Suppressor macrophage treated with lipopolysaccharide for 4 hours (primary cell): Measurements from ENCODE around the gene STX11.
"Not testable (repeated sequence)": the region's sequence is repeated elsewhere in the genome, so short reads cannot be mapped to it uniquely, and the experiment has no call there.

Source experiments
- DNase-seq: peaks from one replicate; pipeline ENCODE4 v3.0.0-alpha.2; 2020

STX11 gene

GRCh38 chr6:144149894-144150709, at the start of gene STX11:
TSS of gene STX11 (plus strand) at chr6:144150517. CDS start at chr6:144186628, 36,111 bp downstream.
- DNase-seq, result peak; percentile 99

GRCh38 chr6:144103026-144103563, 47.2 kb upstream of the STX11 start:
- DNase-seq, result no peak

GRCh38 chr6:144104488-144104887, 45.8 kb upstream of the STX11 start:
- no peak for DNase-seq

GRCh38 chr6:144104898-144105487, 45.3 kb upstream of the STX11 start:
- DNase-seq, result peak; percentile 87

GRCh38 chr6:144106206-144106605, 44.1 kb upstream of the STX11 start:
- DNase-seq, result no peak

GRCh38 chr6:144110210-144110609, 40.1 kb upstream of the STX11 start:
- no peak for DNase-seq

GRCh38 chr6:144113366-144113765, 37.0 kb upstream of the STX11 start:
- no peak for DNase-seq

- no peak for DNase-seq
Measured at GRCh38 chr6:144115219-144115618, 35.1 kb upstream of the STX11 start.

- no peak for DNase-seq
Measured at GRCh38 chr6:144119376-144119775, 30.9 kb upstream of the STX11 start.

GRCh38 chr6:144122861-144123260, 27.5 kb upstream of the STX11 start:
- DNase-seq, result no peak

GRCh38 chr6:144123421-144123820, 26.9 kb upstream of the STX11 start:
- DNase-seq, result peak; percentile 28

- DNase-seq, result peak; percentile 36
Measured at GRCh38 chr6:144123836-144124235, 26.5 kb upstream of the STX11 start.

GRCh38 chr6:144127097-144127496, 23.2 kb upstream of the STX11 start:
- no peak for DNase-seq

GRCh38 chr6:144129469-144129868, 20.8 kb upstream of the STX11 start:
- DNase-seq, result no peak

- peak; percentile 80 for DNase-seq
Measured at GRCh38 chr6:144131248-144131709, 19.0 kb upstream of the STX11 start.

GRCh38 chr6:144132167-144132690, 18.1 kb upstream of the STX11 start:
- DNase-seq, result not testable (repeated sequence)

- no peak for DNase-seq
Measured at GRCh38 chr6:144133225-144133821, 17.0 kb upstream of the STX11 start.

GRCh38 chr6:144134176-144134575, 16.1 kb upstream of the STX11 start:
- no peak for DNase-seq

GRCh38 chr6:144134737-144135136, 15.6 kb upstream of the STX11 start:
- DNase-seq, result no peak

- DNase-seq, result no peak
Measured at GRCh38 chr6:144138542-144138941, 11.8 kb upstream of the STX11 start.

GRCh38 chr6:144139817-144140216, 10.5 kb upstream of the STX11 start:
- DNase-seq, result no peak

GRCh38 chr6:144140867-144141266, 9.4 kb upstream of the STX11 start:
- DNase-seq, result peak; percentile 66

GRCh38 chr6:144141470-144141869, 8.8 kb upstream of the STX11 start:
- no peak for DNase-seq
